A673 (cell line): ENCODE data around the gene FBXL15. TPM values are rescaled to one million over a fixed set of nuclear protein-coding genes. Genes with fewer than 3 reads are reported as not detected.

ENCODE experiments used
- BruUV-seq: library from RNA; stranded (reverse); fragments of 400-500 nt; replicated peaks from 2 replicates; lab custom pipeline; 2021; lab: Mats Ljungman, UMichigan
- CTCF ChIA-PET: fragments of 300-600 bp; sonication (Branson Sonifier 250); formaldehyde crosslinking; loops from one replicate; lab custom pipeline; 2022; ENCODE audit warnings: antibody characterized with exemption; lab: Charles Lee
- POLR2A ChIA-PET: fragments of 300-600 bp; sonication (Branson Sonifier 250); formaldehyde crosslinking; loops from one replicate; lab custom pipeline; 2022; ENCODE audit warnings: antibody characterized with exemption; ENCODE audit not compliant: low non-redundant PET; lab: Charles Lee
- DNase-seq: peaks from one replicate; pipeline ENCODE4 v3.0.0-alpha.2; 2015; ENCODE audit warnings: low spot score
- H3K27ac ChIP-seq: fragments of 200-600 bp; sonication (generic); 2 replicates; pipeline ENCODE4 v1.5.1; 2016; ENCODE audit warnings: mixed run types, low read depth, mild to moderate bottlenecking, mixed read lengths, antibody characterized with exemption, low read length; ENCODE audit not compliant: poor library complexity, severe bottlenecking
- H3K27me3 ChIP-seq: fragments of 200-600 bp; sonication (generic); replicated peaks from 2 replicates; pipeline ENCODE4 v1.6.1; 2017; ENCODE audit warnings: mixed run types, low read depth, mild to moderate bottlenecking, mixed read lengths, antibody characterized with exemption, low read length; ENCODE audit not compliant: insufficient read depth, poor library complexity
- H3K36me3 ChIP-seq: fragments of 200-600 bp; sonication (generic); 2 replicates; pipeline ENCODE4 v1.6.1; 2016; ENCODE audit warnings: mixed run types, mild to moderate bottlenecking, mixed read lengths, antibody characterized with exemption, low read length; ENCODE audit not compliant: insufficient read depth, poor library complexity, severe bottlenecking
- H3K4me1 ChIP-seq: fragments of 200-600 bp; sonication (generic); 2 replicates; pipeline ENCODE4 v1.6.1; 2017; ENCODE audit warnings: mixed run types, mild to moderate bottlenecking, mixed read lengths, antibody characterized with exemption, low read length; ENCODE audit not compliant: insufficient read depth, poor library complexity, severe bottlenecking
- H3K4me3 ChIP-seq: fragments of 200-600 bp; sonication (generic); 2 replicates; pipeline ENCODE4 v1.5.1; 2016; ENCODE audit warnings: low read depth, mixed run types, mild to moderate bottlenecking, mixed read lengths, low read length; ENCODE audit not compliant: poor library complexity, severe bottlenecking
- H3K9me3 ChIP-seq: fragments of 200-600 bp; sonication (generic); 2 replicates; pipeline ENCODE4 v1.6.1; 2016; ENCODE audit warnings: mixed run types, low read depth, mild to moderate bottlenecking, mixed read lengths, antibody characterized with exemption, low read length; ENCODE audit not compliant: poor library complexity, severe bottlenecking
- CTCF ChIP-seq: fragments of 300-800, 200-600 bp; sonication (generic); conservative IDR thresholded peaks from 2 replicates; pipeline ENCODE4 v1.5.1; 2017; ENCODE audit warnings: low read depth, mild to moderate bottlenecking, antibody characterized with exemption, low read length, moderate library complexity, mixed read lengths
- EZH2 ChIP-seq: fragments of 200-600 bp; sonication (generic); IDR thresholded peaks from 2 replicates; pipeline ENCODE4 v1.6.1; 2017; ENCODE audit warnings: borderline replicate concordance, low read depth, mild to moderate bottlenecking, mixed read lengths, antibody characterized with exemption, low read length; ENCODE audit not compliant: poor library complexity, severe bottlenecking
- intact Hi-C: fragments of 100-400 bp; cut with micrococcal nuclease; formaldehyde crosslinking; loops from one replicate; pipeline ENCODE4 v1.10.0; 2022; ENCODE audit not compliant: unreplicated experiment
- total RNA-seq: library from RNA; stranded (reverse); gene quantifications from 2 replicates; pipeline ENCODE4 v1.2.3, GENCODE V29; 2021

The FBXL15 gene
- total RNA-seq, 1 experiment from 2014 or later = 8.9 TPM

- Histone ChIP-seq H3K9me3 (no peaks in the 10 kb centered on the region), H3K27ac (peak overlapping the region; percentile 47), H3K36me3 (no peaks in the 10 kb centered on the region), H3K4me1 (peaks cover 23% of the 10 kb centered on the region), H3K27me3 (no peaks in the 10 kb centered on the region), H3K4me3 (peak overlapping the region; percentile 61)
- no peak for DNase-seq
- BruUV-seq = no TSS peak
- intact Hi-C loops = no loop called here
- CTCF ChIA-PET = no interaction called here
- POLR2A ChIA-PET = no interaction called here
- TF ChIP-seq CTCF (no peak), EZH2 (no peak)
These were observed 12.4 kb upstream of the FBXL15 start for GRCh38 chr10:102408131-102408727.

GRCh38 chr10:102408728-102409603 lies 11.7 kb upstream of the FBXL15 start:
- peaks cover 23% of the 10 kb centered on the region for H3K4me1 ChIP-seq
- H3K36me3 ChIP-seq = no peaks in the 10 kb centered on the region
- TF ChIP-seq CTCF (no peak), EZH2 (no peak)
- H3K27ac ChIP-seq = peak overlapping the region; percentile 47
- no peaks in the 10 kb centered on the region for H3K27me3 ChIP-seq
- H3K4me3 ChIP-seq = peak overlapping the region; percentile 61
- BruUV-seq = no TSS peak
- ChIA-PET CTCF (interaction anchor here (0.9 to 1.0 kb wide), 2 partner anchors 175 to 239 kb away, joined by 3 to 4 read pairs; no protein-coding TSS in a partner anchor), POLR2A (no interaction called here)
- intact Hi-C loops = no loop called here
- DNase-seq = peak; percentile 73
- no peaks in the 10 kb centered on the region for H3K9me3 ChIP-seq

- H3K4me1 ChIP-seq = peaks cover 23% of the 10 kb centered on the region
- H3K9me3 ChIP-seq = no peaks in the 10 kb centered on the region
- ChIA-PET CTCF (interaction anchor here (0.9 to 1.0 kb wide), 3 partner anchors 9 to 240 kb away, joined by 3 to 4 read pairs (median 3); no protein-coding TSS in a partner anchor), POLR2A (no interaction called here)
- no TSS peak for BruUV-seq
- intact Hi-C loops = no loop called here
- H3K36me3 ChIP-seq = no peaks in the 10 kb centered on the region
- TF ChIP-seq CTCF (no peak), EZH2 (no peak)
- H3K27me3 ChIP-seq = no peaks in the 10 kb centered on the region
- peak overlapping the region; percentile 42 for H3K27ac ChIP-seq
- peak overlapping the region; percentile 61 for H3K4me3 ChIP-seq
- no peak for DNase-seq
These were observed 10.8 kb upstream of the FBXL15 start for GRCh38 chr10:102409604-102410428.
